Loucy (cell line): ENCODE data around the gene ASXL3.
A peak's percentile ranks its signal among the peaks of the same experiment; 100 is the strongest.

ENCODE experiments used
- H2AFZ ChIP-seq: fragments of 200-600 bp; sonication (generic); 2 replicates; pipeline ENCODE4 v1.6.0; 2016; ENCODE audit warnings: antibody characterized with exemption, mild to moderate bottlenecking, low read length, moderate library complexity
- H3F3A ChIP-seq: fragments of 200-600 bp; 2 replicates; pipeline ENCODE4 v1.6.0; 2016; ENCODE audit warnings: antibody characterized with exemption, low read depth, mild to moderate bottlenecking
- H3K27me3 ChIP-seq: fragments of 200-600 bp; sonication (generic); 2 replicates; pipeline ENCODE4 v1.6.1; 2014; ENCODE audit warnings: low read length, mild to moderate bottlenecking; ENCODE audit not compliant: insufficient read depth, poor library complexity, severe bottlenecking
- H3K36me3 ChIP-seq: fragments of 200-600 bp; sonication (generic); 2 replicates; pipeline ENCODE4 v1.6.1; 2016; ENCODE audit warnings: low read length; ENCODE audit not compliant: insufficient read depth
- H3K4me1 ChIP-seq: fragments of 200-600 bp; sonication (generic); 2 replicates; pipeline ENCODE4 v1.5.1; 2014; ENCODE audit warnings: low read length, mild to moderate bottlenecking; ENCODE audit not compliant: insufficient read depth, poor library complexity, severe bottlenecking
- H3K4me2 ChIP-seq: fragments of 200-600 bp; sonication (generic); 2 replicates; pipeline ENCODE4 v1.6.0; 2014; ENCODE audit warnings: antibody characterized with exemption, low read length, low read depth, mild to moderate bottlenecking; ENCODE audit not compliant: poor library complexity, severe bottlenecking
- H3K4me3 ChIP-seq: fragments of 200-600 bp; sonication (generic); 2 replicates; pipeline ENCODE4 v1.5.1; 2014; ENCODE audit warnings: low read length, mild to moderate bottlenecking, mixed read lengths; ENCODE audit not compliant: poor library complexity, severe bottlenecking
- H3K79me2 ChIP-seq: fragments of 200-600 bp; sonication (generic); 2 replicates; pipeline ENCODE4 v1.6.1; 2014; ENCODE audit warnings: low read length; ENCODE audit not compliant: insufficient read depth
- H3K9ac ChIP-seq: fragments of 200-600 bp; sonication (generic); 2 replicates; pipeline ENCODE4 v1.6.0; 2014; ENCODE audit warnings: mild to moderate bottlenecking, low read depth, low read length, moderate library complexity; ENCODE audit not compliant: poor library complexity, severe bottlenecking
- H3K9me2 ChIP-seq: fragments of 200-600 bp; sonication (generic); replicated peaks from 2 replicates; pipeline ENCODE4 v1.6.1; 2016; ENCODE audit warnings: low read depth, low read length, mixed read lengths
- H3K9me3 ChIP-seq: fragments of 200-600 bp; sonication (generic); 2 replicates; pipeline ENCODE4 v1.6.1; 2014; ENCODE audit warnings: mild to moderate bottlenecking, antibody characterized with exemption, low read length, low read depth; ENCODE audit not compliant: insufficient read depth
- H4K20me1 ChIP-seq: fragments of 200-600 bp; sonication (generic); 2 replicates; pipeline ENCODE4 v1.6.0; 2014; ENCODE audit warnings: antibody characterized with exemption, low read length, mild to moderate bottlenecking; ENCODE audit not compliant: insufficient read depth, poor library complexity, severe bottlenecking
- EZH2phosphoT487 ChIP-seq: fragments of 200-600 bp; IDR thresholded peaks from 2 replicates; pipeline ENCODE4 v1.6.1; 2018; ENCODE audit warnings: antibody characterized with exemption, mild to moderate bottlenecking, moderate library complexity, borderline replicate concordance
- TF ChIP-seq, protein P1 (sequence below): fragments of 200-600 bp; sonication (generic); conservative IDR thresholded peaks from 2 replicates; pipeline ENCODE4 v1.5.1; 2014; ENCODE audit warnings: mild to moderate bottlenecking, antibody characterized with exemption, low read length

ASXL3 gene

DNA sequence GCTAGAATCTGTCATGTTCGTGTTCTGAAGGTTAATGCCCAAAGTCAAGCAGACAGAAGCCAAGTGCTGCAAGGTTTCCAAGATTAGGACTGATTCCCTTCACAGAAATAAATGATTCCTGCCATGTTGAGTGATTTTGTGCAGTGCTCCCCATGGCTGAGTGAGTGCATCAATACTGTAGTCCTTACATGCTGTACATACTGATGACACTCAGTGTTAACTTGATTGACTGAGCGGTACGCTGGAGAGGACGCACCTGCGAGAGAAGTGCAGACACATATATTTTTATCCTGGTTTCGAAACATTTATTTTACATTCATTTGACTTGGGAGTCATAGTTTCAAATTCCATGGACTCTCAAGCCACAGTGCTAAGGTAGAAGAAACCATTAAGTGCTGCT lies 92.0 kb downstream of the ASXL3 start:
- Histone ChIP-seq H3K27me3 (no peaks in the 10 kb centered on the region), H3K79me2 (no peaks in the 10 kb centered on the region), H3K9me3 (no peaks in the 10 kb centered on the region), H3K4me3 (no peak overlapping the region), H3K4me1 (no peaks in the 10 kb centered on the region), H3K9ac (no peak overlapping the region), H3F3A (no peaks in the 10 kb centered on the region), H2AFZ (no peak overlapping the region), H3K4me2 (no peak overlapping the region), H4K20me1 (no peaks in the 10 kb centered on the region), H3K36me3 (no peaks in the 10 kb centered on the region), H3K9me2 (no peaks in the 10 kb centered on the region)
- TF ChIP-seq, protein P1, sequence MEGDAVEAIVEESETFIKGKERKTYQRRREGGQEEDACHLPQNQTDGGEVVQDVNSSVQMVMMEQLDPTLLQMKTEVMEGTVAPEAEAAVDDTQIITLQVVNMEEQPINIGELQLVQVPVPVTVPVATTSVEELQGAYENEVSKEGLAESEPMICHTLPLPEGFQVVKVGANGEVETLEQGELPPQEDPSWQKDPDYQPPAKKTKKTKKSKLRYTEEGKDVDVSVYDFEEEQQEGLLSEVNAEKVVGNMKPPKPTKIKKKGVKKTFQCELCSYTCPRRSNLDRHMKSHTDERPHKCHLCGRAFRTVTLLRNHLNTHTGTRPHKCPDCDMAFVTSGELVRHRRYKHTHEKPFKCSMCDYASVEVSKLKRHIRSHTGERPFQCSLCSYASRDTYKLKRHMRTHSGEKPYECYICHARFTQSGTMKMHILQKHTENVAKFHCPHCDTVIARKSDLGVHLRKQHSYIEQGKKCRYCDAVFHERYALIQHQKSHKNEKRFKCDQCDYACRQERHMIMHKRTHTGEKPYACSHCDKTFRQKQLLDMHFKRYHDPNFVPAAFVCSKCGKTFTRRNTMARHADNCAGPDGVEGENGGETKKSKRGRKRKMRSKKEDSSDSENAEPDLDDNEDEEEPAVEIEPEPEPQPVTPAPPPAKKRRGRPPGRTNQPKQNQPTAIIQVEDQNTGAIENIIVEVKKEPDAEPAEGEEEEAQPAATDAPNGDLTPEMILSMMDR = no peak
- TF ChIP-seq EZH2phosphoT487 = no peak

DNA sequence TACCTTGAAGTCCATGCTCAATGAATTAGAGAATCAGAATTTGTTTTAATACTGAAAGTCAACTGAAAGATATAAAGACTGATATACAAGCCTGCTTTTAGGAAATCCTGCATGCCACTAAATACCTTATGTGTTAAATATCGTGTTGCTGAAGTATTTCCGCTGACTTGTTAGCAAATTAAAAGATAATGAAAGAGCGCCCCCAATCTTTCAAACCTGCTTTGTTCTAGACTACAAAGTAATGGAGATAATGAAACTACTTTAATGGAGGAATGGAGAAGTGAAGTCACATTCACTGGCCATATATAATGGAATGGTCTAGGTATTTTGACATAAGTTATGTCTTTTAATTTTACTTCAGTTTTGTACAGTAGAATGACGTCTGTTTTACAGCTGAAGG lies 95.7 kb downstream of the ASXL3 start:
- Histone ChIP-seq H4K20me1 (no peaks in the 10 kb centered on the region), H3K4me3 (no peak overlapping the region), H3K9me3 (no peaks in the 10 kb centered on the region), H2AFZ (0 out of 2 replicates have a peak overlapping the region, but pooled peaks have one; percentile 50), H3K4me1 (no peaks in the 10 kb centered on the region), H3K9me2 (no peaks in the 10 kb centered on the region), H3K27me3 (no peaks in the 10 kb centered on the region), H3K79me2 (no peaks in the 10 kb centered on the region), H3K9ac (no peak overlapping the region), H3K36me3 (no peaks in the 10 kb centered on the region), H3F3A (no peaks in the 10 kb centered on the region), H3K4me2 (no peak overlapping the region)
- TF ChIP-seq EZH2phosphoT487 = no peak
- TF ChIP-seq, protein P1 = peak; percentile 57

DNA sequence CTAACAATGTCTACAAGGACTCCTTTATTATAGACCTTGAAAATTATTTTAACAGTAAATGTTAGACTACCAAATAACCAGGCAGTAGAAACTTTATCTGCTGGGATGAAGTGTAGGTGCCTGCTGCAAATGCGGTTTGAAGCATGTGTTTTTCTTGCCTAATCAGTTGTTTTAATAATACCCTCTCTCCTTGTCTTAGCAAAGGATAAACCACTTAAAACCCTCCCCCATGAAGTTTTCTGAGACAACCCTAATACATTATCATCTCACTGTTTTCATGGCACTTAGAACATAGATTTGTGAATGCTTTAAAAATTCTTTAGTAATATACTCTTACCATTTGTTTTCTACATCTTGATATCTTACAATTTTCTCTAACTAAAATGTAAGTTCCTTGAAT lies 98.6 kb downstream of the ASXL3 start:
- Histone ChIP-seq H4K20me1 (no peaks in the 10 kb centered on the region), H3K36me3 (no peaks in the 10 kb centered on the region), H3K9me3 (no peaks in the 10 kb centered on the region), H3K79me2 (no peaks in the 10 kb centered on the region), H2AFZ (no peak overlapping the region), H3K4me2 (no peak overlapping the region), H3K4me3 (no peak overlapping the region), H3K4me1 (no peaks in the 10 kb centered on the region), H3K9ac (no peak overlapping the region), H3K9me2 (no peaks in the 10 kb centered on the region), H3K27me3 (no peaks in the 10 kb centered on the region), H3F3A (no peaks in the 10 kb centered on the region)
- TF ChIP-seq, protein P1 = no peak
- no peak for TF ChIP-seq EZH2phosphoT487
